Measurements from ENCODE around the gene POLR1G.

Gene POLR1G

DNA sequence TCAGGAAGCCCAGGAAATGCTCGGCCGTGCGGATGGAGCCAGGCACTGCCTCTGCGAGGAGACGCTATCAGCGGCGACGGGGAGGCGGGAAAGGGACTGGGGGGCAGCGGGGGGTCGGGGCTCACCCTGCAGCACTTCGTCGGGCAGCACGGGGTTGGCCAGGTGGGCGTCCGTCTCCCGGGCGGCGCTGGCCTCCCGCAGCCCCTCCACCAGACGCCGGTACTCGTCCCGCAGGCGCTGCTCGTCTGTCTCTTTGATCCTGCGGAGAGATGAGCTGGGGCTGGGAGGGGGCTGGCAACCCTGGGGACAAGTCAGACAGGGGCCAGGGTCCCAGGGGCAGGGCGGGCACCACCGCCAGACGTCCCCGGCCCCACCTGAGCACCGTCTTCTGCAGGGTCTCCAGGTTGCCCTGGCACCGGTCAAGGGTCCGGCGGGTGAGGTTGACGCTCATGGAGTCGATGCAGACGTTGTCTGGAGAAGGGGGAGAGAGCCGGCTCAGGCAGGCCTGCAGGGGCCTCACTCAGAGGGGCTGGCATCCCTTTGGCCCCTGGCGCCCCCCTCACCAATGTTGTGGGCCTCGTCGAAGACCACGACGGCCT, 42.5 kb upstream of the POLR1G start:
- no peaks in the 10 kb centered on the region for H3F3A ChIP-seq (ENCODE audit: insufficient read depth)
- H3K79me2 ChIP-seq (ENCODE audit: insufficient read depth, low read length): no peaks in the 10 kb centered on the region
- no peak overlapping the region for H3K4me2 ChIP-seq (ENCODE audit: low read depth, low read length, poor library complexity, severe bottlenecking)
- H4K20me1 ChIP-seq (ENCODE audit: low read depth, low read length): no peaks in the 10 kb centered on the region
- no peak overlapping the region for H3K9ac ChIP-seq (ENCODE audit: low read length)
- no peak overlapping the region for H3K4me3 ChIP-seq (ENCODE audit: insufficient read depth, low read length, poor library complexity, severe bottlenecking)
- H3K9me3 ChIP-seq (ENCODE audit: insufficient read depth, low read length): no peaks in the 10 kb centered on the region
- H3K36me3 ChIP-seq (ENCODE audit: low read length): no peaks in the 10 kb centered on the region
- H3K9me2 ChIP-seq (replicated peaks; ENCODE audit: insufficient read depth, low read length): no peaks in the 10 kb centered on the region
- no peak overlapping the region for H3K27ac ChIP-seq (ENCODE audit: low read depth, low read length)
- no peak overlapping the region for H2AFZ ChIP-seq (ENCODE audit: low read depth, low read length, severe bottlenecking)
- no peaks in the 10 kb centered on the region for H3K27me3 ChIP-seq (ENCODE audit: low read length)
- TF ChIP-seq, protein P1, sequence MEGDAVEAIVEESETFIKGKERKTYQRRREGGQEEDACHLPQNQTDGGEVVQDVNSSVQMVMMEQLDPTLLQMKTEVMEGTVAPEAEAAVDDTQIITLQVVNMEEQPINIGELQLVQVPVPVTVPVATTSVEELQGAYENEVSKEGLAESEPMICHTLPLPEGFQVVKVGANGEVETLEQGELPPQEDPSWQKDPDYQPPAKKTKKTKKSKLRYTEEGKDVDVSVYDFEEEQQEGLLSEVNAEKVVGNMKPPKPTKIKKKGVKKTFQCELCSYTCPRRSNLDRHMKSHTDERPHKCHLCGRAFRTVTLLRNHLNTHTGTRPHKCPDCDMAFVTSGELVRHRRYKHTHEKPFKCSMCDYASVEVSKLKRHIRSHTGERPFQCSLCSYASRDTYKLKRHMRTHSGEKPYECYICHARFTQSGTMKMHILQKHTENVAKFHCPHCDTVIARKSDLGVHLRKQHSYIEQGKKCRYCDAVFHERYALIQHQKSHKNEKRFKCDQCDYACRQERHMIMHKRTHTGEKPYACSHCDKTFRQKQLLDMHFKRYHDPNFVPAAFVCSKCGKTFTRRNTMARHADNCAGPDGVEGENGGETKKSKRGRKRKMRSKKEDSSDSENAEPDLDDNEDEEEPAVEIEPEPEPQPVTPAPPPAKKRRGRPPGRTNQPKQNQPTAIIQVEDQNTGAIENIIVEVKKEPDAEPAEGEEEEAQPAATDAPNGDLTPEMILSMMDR (IDR thresholded peaks at IDR 0.05; ENCODE audit: insufficient read depth, low read length, poor library complexity, severe bottlenecking): no peak
- TF ChIP-seq EZH2phosphoT487 (conservative IDR thresholded peaks at IDR 0.05; ENCODE audit: low read length): no peak

DNA sequence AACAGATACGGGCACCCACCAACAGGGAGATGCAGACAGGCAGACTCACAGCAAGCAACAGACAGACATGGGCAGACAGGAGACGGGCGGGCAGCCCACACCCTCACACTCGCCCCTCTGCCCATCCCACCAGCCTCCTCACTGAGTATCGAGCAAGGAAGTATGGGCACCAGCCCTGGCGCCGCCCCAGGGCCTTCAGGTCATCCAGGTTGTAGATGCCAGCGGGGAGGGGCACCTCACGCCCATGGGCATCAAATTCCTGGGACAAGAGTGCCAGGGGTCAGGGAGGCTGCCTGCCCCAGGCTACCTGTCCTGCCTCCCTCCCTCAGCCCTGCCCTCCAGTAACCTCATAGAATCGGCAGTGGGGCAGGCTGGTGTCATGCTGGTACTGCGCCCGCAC, 41.7 kb upstream of the POLR1G start:
- Histone ChIP-seq H2AFZ (ENCODE audit: low read depth, low read length, severe bottlenecking) (no peak overlapping the region), H3F3A (ENCODE audit: insufficient read depth) (no peaks in the 10 kb centered on the region), H3K9ac (ENCODE audit: low read length) (no peak overlapping the region), H3K27me3 (ENCODE audit: low read length) (no peaks in the 10 kb centered on the region), H3K36me3 (ENCODE audit: low read length) (no peaks in the 10 kb centered on the region), H3K27ac (ENCODE audit: low read depth, low read length) (no peak overlapping the region), H3K4me3 (ENCODE audit: insufficient read depth, low read length, poor library complexity, severe bottlenecking) (no peak overlapping the region), H3K9me2 (replicated peaks; ENCODE audit: insufficient read depth, low read length) (no peaks in the 10 kb centered on the region), H3K9me3 (ENCODE audit: insufficient read depth, low read length) (no peaks in the 10 kb centered on the region), H3K4me2 (ENCODE audit: low read depth, low read length, poor library complexity, severe bottlenecking) (no peak overlapping the region), H4K20me1 (ENCODE audit: low read depth, low read length) (no peaks in the 10 kb centered on the region), H3K79me2 (ENCODE audit: insufficient read depth, low read length) (no peaks in the 10 kb centered on the region)
- TF ChIP-seq, protein P1 (IDR thresholded peaks at IDR 0.05; ENCODE audit: insufficient read depth, low read length, poor library complexity, severe bottlenecking): no peak
- no peak for TF ChIP-seq EZH2phosphoT487 (conservative IDR thresholded peaks at IDR 0.05; ENCODE audit: low read length)

DNA sequence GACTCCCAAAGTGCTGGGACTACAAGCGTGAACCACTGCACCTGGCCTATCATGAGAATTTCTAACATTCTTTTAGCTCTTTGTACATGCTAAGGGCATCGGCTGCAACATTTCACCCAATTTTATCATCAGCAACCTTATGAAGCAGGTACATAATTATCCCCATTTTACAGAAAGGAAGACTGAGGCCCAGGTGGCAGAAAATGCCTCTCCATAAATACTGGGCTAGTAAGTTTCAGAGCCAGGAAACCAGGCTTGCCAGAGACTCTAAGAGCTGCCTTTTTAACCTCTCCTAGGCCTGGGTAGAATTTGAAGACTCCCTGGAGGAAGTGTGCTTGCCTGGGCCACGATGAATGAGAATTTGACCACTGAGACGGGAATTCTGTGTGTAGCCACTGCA, 38.3 kb upstream of the POLR1G start:
- no peaks in the 10 kb centered on the region for H4K20me1 ChIP-seq (ENCODE audit: low read depth, low read length)
- no peaks in the 10 kb centered on the region for H3K9me3 ChIP-seq (ENCODE audit: insufficient read depth, low read length)
- no peak overlapping the region for H3K27ac ChIP-seq (ENCODE audit: low read depth, low read length)
- no peaks in the 10 kb centered on the region for H3F3A ChIP-seq (ENCODE audit: insufficient read depth)
- H3K9me2 ChIP-seq (replicated peaks; ENCODE audit: insufficient read depth, low read length): no peaks in the 10 kb centered on the region
- TF ChIP-seq, protein P1 (IDR thresholded peaks at IDR 0.05; ENCODE audit: insufficient read depth, low read length, poor library complexity, severe bottlenecking): no peak
- TF ChIP-seq EZH2phosphoT487 (conservative IDR thresholded peaks at IDR 0.05; ENCODE audit: low read length): no peak
- H2AFZ ChIP-seq (ENCODE audit: low read depth, low read length, severe bottlenecking): no peak overlapping the region
- H3K4me3 ChIP-seq (ENCODE audit: insufficient read depth, low read length, poor library complexity, severe bottlenecking): no peak overlapping the region
- no peak overlapping the region for H3K4me2 ChIP-seq (ENCODE audit: low read depth, low read length, poor library complexity, severe bottlenecking)
- H3K27me3 ChIP-seq (ENCODE audit: low read length): no peaks in the 10 kb centered on the region
- H3K9ac ChIP-seq (ENCODE audit: low read length): no peak overlapping the region
- no peaks in the 10 kb centered on the region for H3K79me2 ChIP-seq (ENCODE audit: insufficient read depth, low read length)
- H3K36me3 ChIP-seq (ENCODE audit: low read length): no peaks in the 10 kb centered on the region
